GM18873 (cell line): ENCODE results near the gene SRXN1.
"Not testable (repeated sequence)": the region's sequence is repeated elsewhere in the genome, so short reads cannot be mapped to it uniquely, and the experiment has no call there.

ENCODE experiments used
- ATAC-seq: cut with Tn5 transposase; IDR thresholded peaks from one replicate; pipeline ENCODE4 v1.9.1; 2021; ENCODE audit warnings: mild to moderate bottlenecking, moderate library complexity, moderate number of reproducible peaks; ENCODE audit not compliant: unreplicated experiment, low FRiP score

Gene SRXN1

GRCh38 chr20:655726-656624, 3.0 kb upstream of the SRXN1 start:
- no peak for ATAC-seq

- no peak for ATAC-seq
These were observed 1.4 kb upstream of the SRXN1 start for GRCh38 chr20:654417-654750.

GRCh38 chr20:653590-654416, 803 bp upstream of the SRXN1 start:
- no peak for ATAC-seq

GRCh38 chr20:652615-653109, 338 bp downstream of the SRXN1 start:
- no peak for ATAC-seq

GRCh38 chr20:651713-652614, 1.0 kb downstream of the SRXN1 start:
- no peak for ATAC-seq

GRCh38 chr20:650954-651353, 2.0 kb downstream of the SRXN1 start:
- no peak for ATAC-seq

GRCh38 chr20:650281-650680, 2.7 kb downstream of the SRXN1 start:
- no peak for ATAC-seq

- no peak for ATAC-seq
These were observed 5.5 kb downstream of the SRXN1 start for GRCh38 chr20:647479-648019.

- ATAC-seq, result no peak
These were observed 6.1 kb downstream of the SRXN1 start for GRCh38 chr20:646868-647233.

- ATAC-seq, result no peak
These were observed 6.7 kb downstream of the SRXN1 start for GRCh38 chr20:646107-646867.

- no peak for ATAC-seq
These were observed 7.5 kb downstream of the SRXN1 start for GRCh38 chr20:645318-646106.

GRCh38 chr20:644692-645317, 8.2 kb downstream of the SRXN1 start:
- no peak for ATAC-seq

- ATAC-seq, result no peak
These were observed 10.4 kb downstream of the SRXN1 start for GRCh38 chr20:642398-643174.

GRCh38 chr20:642013-642397, 11.0 kb downstream of the SRXN1 start:
- not testable (repeated sequence) for ATAC-seq

GRCh38 chr20:641516-641875, 11.5 kb downstream of the SRXN1 start:
- ATAC-seq, result no peak

- no peak for ATAC-seq
These were observed 12.1 kb downstream of the SRXN1 start for GRCh38 chr20:640674-641515.

GRCh38 chr20:638579-638978, 14.4 kb downstream of the SRXN1 start:
- ATAC-seq, result no peak
